ENCODE results near the gene PNPO. TPM values are rescaled to one million over a fixed set of nuclear protein-coding genes. Genes with fewer than 3 reads are reported as not detected.

The PNPO gene
- polyA plus RNA-seq, 1 of the 3 experiments (the other 2 are of a cell fraction), result 26.1 TPM

DNA sequence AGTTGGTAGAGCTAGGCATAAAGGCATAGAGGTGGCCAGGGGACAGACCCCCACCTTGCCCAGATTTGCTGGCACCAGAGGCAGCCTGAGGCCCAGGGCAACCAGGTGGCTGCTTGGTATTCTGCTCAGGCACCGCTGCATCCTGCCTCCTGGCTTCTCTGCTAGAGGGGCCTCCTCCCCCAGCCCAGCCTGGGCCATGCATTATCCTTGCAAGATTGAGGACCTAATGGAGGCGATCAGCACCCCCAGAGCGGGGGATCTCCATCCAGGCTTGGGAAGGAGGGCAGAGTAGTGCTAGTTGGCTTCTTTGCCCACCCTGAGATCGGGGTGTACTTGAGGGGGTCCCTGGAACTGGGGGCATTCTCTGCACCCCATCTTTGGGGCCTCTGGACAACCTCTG lies 53.4 kb downstream of the PNPO start (continued):
- TF ChIP-seq, protein P1, sequence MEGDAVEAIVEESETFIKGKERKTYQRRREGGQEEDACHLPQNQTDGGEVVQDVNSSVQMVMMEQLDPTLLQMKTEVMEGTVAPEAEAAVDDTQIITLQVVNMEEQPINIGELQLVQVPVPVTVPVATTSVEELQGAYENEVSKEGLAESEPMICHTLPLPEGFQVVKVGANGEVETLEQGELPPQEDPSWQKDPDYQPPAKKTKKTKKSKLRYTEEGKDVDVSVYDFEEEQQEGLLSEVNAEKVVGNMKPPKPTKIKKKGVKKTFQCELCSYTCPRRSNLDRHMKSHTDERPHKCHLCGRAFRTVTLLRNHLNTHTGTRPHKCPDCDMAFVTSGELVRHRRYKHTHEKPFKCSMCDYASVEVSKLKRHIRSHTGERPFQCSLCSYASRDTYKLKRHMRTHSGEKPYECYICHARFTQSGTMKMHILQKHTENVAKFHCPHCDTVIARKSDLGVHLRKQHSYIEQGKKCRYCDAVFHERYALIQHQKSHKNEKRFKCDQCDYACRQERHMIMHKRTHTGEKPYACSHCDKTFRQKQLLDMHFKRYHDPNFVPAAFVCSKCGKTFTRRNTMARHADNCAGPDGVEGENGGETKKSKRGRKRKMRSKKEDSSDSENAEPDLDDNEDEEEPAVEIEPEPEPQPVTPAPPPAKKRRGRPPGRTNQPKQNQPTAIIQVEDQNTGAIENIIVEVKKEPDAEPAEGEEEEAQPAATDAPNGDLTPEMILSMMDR (IDR thresholded peaks at IDR 0.05), result no peak
- no peak for TF ChIP-seq SMC3 (IDR thresholded peaks at IDR 0.05; ENCODE audit: low read depth, low read length)

DNA sequence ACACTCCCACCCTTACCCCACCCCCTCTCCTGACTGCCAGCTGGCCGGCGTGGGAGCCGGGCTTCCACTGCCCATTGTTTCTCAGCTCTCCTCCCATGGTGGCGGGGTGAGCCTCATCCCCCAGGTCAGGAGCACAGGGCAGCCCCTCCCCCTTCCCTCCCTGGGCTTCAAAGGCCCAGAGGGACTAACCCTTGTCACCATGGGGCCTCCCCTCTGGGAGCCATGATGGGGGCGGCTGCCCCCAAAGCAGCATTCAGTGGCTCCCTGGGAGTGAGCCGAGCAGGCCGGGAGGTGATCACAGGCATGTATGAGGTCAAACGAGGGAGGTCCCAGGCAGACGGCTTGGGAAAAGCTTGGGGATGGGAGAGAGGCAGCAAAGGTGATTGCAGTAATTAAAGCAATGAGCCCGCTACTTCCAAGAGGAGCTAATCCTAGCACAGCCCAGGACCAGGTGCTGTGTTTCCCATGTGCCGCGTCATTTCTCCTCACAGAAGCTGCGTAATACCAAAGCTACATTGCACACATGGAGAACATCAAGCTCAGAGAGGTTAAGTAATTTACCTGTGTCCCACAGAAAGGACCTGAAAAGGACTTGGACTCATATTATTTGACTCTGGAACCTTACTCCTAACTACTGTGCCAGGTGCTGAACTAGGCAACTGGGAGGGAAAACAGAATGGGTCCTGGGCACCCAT lies 54.0 kb downstream of the PNPO start:
- H3K27me3 ChIP-seq (ENCODE audit: insufficient read depth), result no peaks in the 10 kb centered on the region
- POLR2A ChIA-PET, result interaction anchor here (0.6 to 5.0 kb wide), 5 partner anchors 8 to 81 kb away, joined by 3 to 44 read pairs (median 25); no protein-coding TSS in a partner anchor
- no peaks in the 10 kb centered on the region for H3K9me3 ChIP-seq

More for the DNA sequence above, 54.0 kb downstream of the PNPO start:
- H3K27ac ChIP-seq (ENCODE audit: low read depth in 2 of 2, low read length in 1 of 2), result peak overlapping the region in 1 of 2 experiments; percentile 94; a peak in 2 of 4 replicates
- DNase-seq, result no peak
- H3K4me3 ChIP-seq (ENCODE audit: low read depth in 2 of 2, low read length in 1 of 2), result no peak overlapping the region
- no peak overlapping the region for H2AFZ ChIP-seq (ENCODE audit: low read depth)
- WGBS (ENCODE audit: low lambda C conversion rate), result 76% methylated on average over 13 of the region's 13 CpGs
- no peaks in the 10 kb centered on the region for H4K20me1 ChIP-seq (ENCODE audit: insufficient read depth)
- H3F3A ChIP-seq (replicated peaks; ENCODE audit: insufficient read depth), result no peaks in the 10 kb centered on the region
- no peak overlapping the region for H3K9ac ChIP-seq
- TF ChIP-seq MXI1 (IDR thresholded peaks at IDR 0.05; ENCODE audit: low read depth, low read length) (no peak), NFIC (IDR thresholded peaks at IDR 0.05; ENCODE audit: borderline replicate concordance) (no peak), NRF1 (IDR thresholded peaks at IDR 0.05; ENCODE audit: low read depth, low read length) (no peak), SMC3 (IDR thresholded peaks at IDR 0.05; ENCODE audit: low read depth, low read length) (no peak), TAF1 (IDR thresholded peaks at IDR 0.05; ENCODE audit: borderline replicate concordance, low read depth, low read length) (no peak), EZH2phosphoT487 (IDR thresholded peaks at IDR 0.05; ENCODE audit: borderline replicate concordance, low read depth) (no peak), FOXJ3 (CRISPR knock-in tag; IDR thresholded peaks at IDR 0.05) (no peak), CHD2 (IDR thresholded peaks at IDR 0.05; ENCODE audit: low read length, partially characterized antibody) (no peak), TEAD4 (IDR thresholded peaks at IDR 0.05; ENCODE audit: borderline replicate concordance, insufficient read depth) (no peak)
- TF ChIP-seq, protein P2, sequence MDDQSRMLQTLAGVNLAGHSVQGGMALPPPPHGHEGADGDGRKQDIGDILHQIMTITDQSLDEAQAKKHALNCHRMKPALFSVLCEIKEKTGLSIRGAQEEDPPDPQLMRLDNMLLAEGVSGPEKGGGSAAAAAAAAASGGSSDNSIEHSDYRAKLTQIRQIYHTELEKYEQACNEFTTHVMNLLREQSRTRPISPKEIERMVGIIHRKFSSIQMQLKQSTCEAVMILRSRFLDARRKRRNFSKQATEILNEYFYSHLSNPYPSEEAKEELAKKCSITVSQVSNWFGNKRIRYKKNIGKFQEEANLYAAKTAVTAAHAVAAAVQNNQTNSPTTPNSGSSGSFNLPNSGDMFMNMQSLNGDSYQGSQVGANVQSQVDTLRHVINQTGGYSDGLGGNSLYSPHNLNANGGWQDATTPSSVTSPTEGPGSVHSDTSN (IDR thresholded peaks at IDR 0.05), result no peak
- TF ChIP-seq, protein P1 (IDR thresholded peaks at IDR 0.05), result no peak
- TF ChIP-seq, protein P3, sequence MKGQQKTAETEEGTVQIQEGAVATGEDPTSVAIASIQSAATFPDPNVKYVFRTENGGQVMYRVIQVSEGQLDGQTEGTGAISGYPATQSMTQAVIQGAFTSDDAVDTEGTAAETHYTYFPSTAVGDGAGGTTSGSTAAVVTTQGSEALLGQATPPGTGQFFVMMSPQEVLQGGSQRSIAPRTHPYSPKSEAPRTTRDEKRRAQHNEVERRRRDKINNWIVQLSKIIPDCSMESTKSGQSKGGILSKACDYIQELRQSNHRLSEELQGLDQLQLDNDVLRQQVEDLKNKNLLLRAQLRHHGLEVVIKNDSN (IDR thresholded peaks at IDR 0.05; ENCODE audit: borderline replicate concordance, low read depth), result no peak
- TF ChIP-seq, protein P4, sequence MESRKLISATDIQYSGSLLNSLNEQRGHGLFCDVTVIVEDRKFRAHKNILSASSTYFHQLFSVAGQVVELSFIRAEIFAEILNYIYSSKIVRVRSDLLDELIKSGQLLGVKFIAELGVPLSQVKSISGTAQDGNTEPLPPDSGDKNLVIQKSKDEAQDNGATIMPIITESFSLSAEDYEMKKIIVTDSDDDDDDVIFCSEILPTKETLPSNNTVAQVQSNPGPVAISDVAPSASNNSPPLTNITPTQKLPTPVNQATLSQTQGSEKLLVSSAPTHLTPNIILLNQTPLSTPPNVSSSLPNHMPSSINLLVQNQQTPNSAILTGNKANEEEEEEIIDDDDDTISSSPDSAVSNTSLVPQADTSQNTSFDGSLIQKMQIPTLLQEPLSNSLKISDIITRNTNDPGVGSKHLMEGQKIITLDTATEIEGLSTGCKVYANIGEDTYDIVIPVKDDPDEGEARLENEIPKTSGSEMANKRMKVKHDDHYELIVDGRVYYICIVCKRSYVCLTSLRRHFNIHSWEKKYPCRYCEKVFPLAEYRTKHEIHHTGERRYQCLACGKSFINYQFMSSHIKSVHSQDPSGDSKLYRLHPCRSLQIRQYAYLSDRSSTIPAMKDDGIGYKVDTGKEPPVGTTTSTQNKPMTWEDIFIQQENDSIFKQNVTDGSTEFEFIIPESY (IDR thresholded peaks at IDR 0.05; ENCODE audit: borderline replicate concordance, low read depth), result no peak
- peaks cover 9 to 76% of the 10 kb centered on the region in 2 experiments; a peak in 3 of 4 replicates for H3K4me1 ChIP-seq (ENCODE audit: control insufficient read depth in 1 of 2, insufficient read depth in 2 of 2, low read depth in 1 of 2, low read length in 1 of 2)
- H3K9me2 ChIP-seq, result no peaks in the 10 kb centered on the region
- H3K4me2 ChIP-seq, result no peak overlapping the region
- H3K36me3 ChIP-seq (replicated peaks in 1 of 2; ENCODE audit: control insufficient read depth in 1 of 2, insufficient read depth in 2 of 2, low read length in 1 of 2), result no peaks in the 10 kb centered on the region
- CTCF ChIA-PET, result interaction anchor here (0.7 to 41.8 kb wide), 7 partner anchors 8 to 153 kb away, joined by 3 to 1752 read pairs (median 4); no protein-coding TSS in a partner anchor
- no peaks in the 10 kb centered on the region for H3K79me2 ChIP-seq (ENCODE audit: insufficient read depth)
